ENCODE results near the gene MRPL43.

MRPL43 gene

GRCh38 chr10:101006593-101007098, 19.3 kb upstream of the MRPL43 start:
- no peak for DNase-seq
- H3K36me3 ChIP-seq = peaks cover 54% of the 10 kb centered on the region
- no peak for TF ChIP-seq CTCF (IDR thresholded peaks at IDR 0.05; ENCODE audit: low read depth, low read length)
- H3K27me3 ChIP-seq (ENCODE audit: insufficient read depth, low read depth, severe bottlenecking) = no peaks in the 10 kb centered on the region
- no peak overlapping the region; the same call in 1 of the 2 replicates for H3K27ac ChIP-seq
- H3K9me3 ChIP-seq (ENCODE audit: severe bottlenecking) = no peaks in the 10 kb centered on the region
- no peak overlapping the region for H3K4me3 ChIP-seq (ENCODE audit: low read depth, low read length)

- TF ChIP-seq CTCF (IDR thresholded peaks at IDR 0.05; ENCODE audit: low read depth, low read length) = no peak
- no peaks in the 10 kb centered on the region for H3K9me3 ChIP-seq (ENCODE audit: severe bottlenecking)
- H3K27me3 ChIP-seq (ENCODE audit: insufficient read depth, low read depth, severe bottlenecking) = no peaks in the 10 kb centered on the region
- peaks cover 54% of the 10 kb centered on the region for H3K36me3 ChIP-seq
- H3K27ac ChIP-seq = no peak overlapping the region
- H3K4me3 ChIP-seq (ENCODE audit: low read depth, low read length) = no peak overlapping the region
- no peak for DNase-seq
Observed at GRCh38 chr10:101005869-101006567, 18.7 kb upstream of the MRPL43 start.

- no peak for TF ChIP-seq CTCF (IDR thresholded peaks at IDR 0.05; ENCODE audit: low read depth, low read length)
- H3K27me3 ChIP-seq (ENCODE audit: insufficient read depth, low read depth, severe bottlenecking) = no peaks in the 10 kb centered on the region
- no peak overlapping the region for H3K27ac ChIP-seq
- H3K36me3 ChIP-seq = peaks cover 54% of the 10 kb centered on the region
- no peak overlapping the region for H3K4me3 ChIP-seq (ENCODE audit: low read depth, low read length)
- no peak for DNase-seq
- H3K9me3 ChIP-seq (ENCODE audit: severe bottlenecking) = no peaks in the 10 kb centered on the region
Observed at GRCh38 chr10:101005361-101005760, 18.1 kb upstream of the MRPL43 start.

GRCh38 chr10:101003639-101004206, 16.4 kb upstream of the MRPL43 start:
- no peak for DNase-seq
- no peak for TF ChIP-seq CTCF (IDR thresholded peaks at IDR 0.05; ENCODE audit: low read depth, low read length)
- Histone ChIP-seq H3K4me3 (ENCODE audit: low read depth, low read length) (no peak overlapping the region), H3K9me3 (ENCODE audit: severe bottlenecking) (no peaks in the 10 kb centered on the region), H3K36me3 (peaks cover 54% of the 10 kb centered on the region), H3K27me3 (ENCODE audit: insufficient read depth, low read depth, severe bottlenecking) (no peaks in the 10 kb centered on the region), H3K27ac (no peak overlapping the region)

- no peak overlapping the region for H3K27ac ChIP-seq
- peaks cover 53% of the 10 kb centered on the region for H3K36me3 ChIP-seq
- no peak overlapping the region for H3K4me3 ChIP-seq (ENCODE audit: low read depth, low read length)
- DNase-seq = no peak
- no peaks in the 10 kb centered on the region for H3K9me3 ChIP-seq (ENCODE audit: severe bottlenecking)
- H3K27me3 ChIP-seq (ENCODE audit: insufficient read depth, low read depth, severe bottlenecking) = no peaks in the 10 kb centered on the region
- TF ChIP-seq CTCF (IDR thresholded peaks at IDR 0.05; ENCODE audit: low read depth, low read length) = no peak
Observed at GRCh38 chr10:101002456-101002855, 15.2 kb upstream of the MRPL43 start.
